Motor neuron (in vitro differentiated cells): ENCODE measurements around the gene ADIPOR2. TPM values are rescaled to one million over a fixed set of nuclear protein-coding genes. Genes with fewer than 3 reads are reported as not detected.

Source experiments
- ATAC-seq, 8 experiments: fragments of 200-7000 bp; cut with Tn5 transposase; replicated peaks in 6 of 8; 2 replicates each; pipeline ENCODE4 v1.8.0; 2021; ENCODE audit warnings: mild to moderate bottlenecking in 8 of 8, moderate library complexity in 8 of 8
- H3K27ac ChIP-seq, 2 donors: fragments of 250-450 bp; sonication (Bioruptor Pico); 2 replicates each; pipeline ENCODE4 v1.9.0; 2021; ENCODE audit warnings: antibody characterized with exemption in 2 of 2, mild to moderate bottlenecking in 2 of 2, moderate library complexity in 1 of 2
- H3K4me1 ChIP-seq, 2 donors: fragments of 250-450 bp; sonication (Bioruptor Pico); replicated peaks in 1 of 2; 2 replicates each; pipeline ENCODE4 v1.6.1; 2021; ENCODE audit warnings: antibody characterized with exemption in 2 of 2, mild to moderate bottlenecking in 2 of 2, moderate library complexity in 1 of 2
- H3K4me3 ChIP-seq, 5 donors: fragments of 250-450 bp; sonication (Bioruptor Pico); 2 replicates each; pipeline ENCODE4 v1.9.0; 2021; ENCODE audit warnings: antibody characterized with exemption in 5 of 5, mild to moderate bottlenecking in 5 of 5, moderate library complexity in 4 of 5
- WGBS, 10 experiments: fragments of 450-650 bp; shearing (Covaris generic); methylation state at CpG; one replicate each; pipeline ENCODE4 v1.0.0; 2022; 5-methylcytosine and 5-hydroxymethylcytosine counted together
- in situ Hi-C, 9 experiments: fragments of 400-800 bp; cut with MboI; loops; one replicate each; pipeline ENCODE4 v1.15.0; 2021; ENCODE audit warnings: low sequenced_read_pairs in 9 of 9, low pct_unique_long_range_greater_than_20kb in 2 of 9; ENCODE audit not compliant: unreplicated experiment in 9 of 9
- total RNA-seq, 8 experiments: library from RNA; unstranded; fragments of 300-600 nt; gene quantifications; 2 replicates each; pipeline versions ENCODE4 v1.2.3 to v1.2.4, GENCODE V29; 2022

Gene ADIPOR2, protein sequence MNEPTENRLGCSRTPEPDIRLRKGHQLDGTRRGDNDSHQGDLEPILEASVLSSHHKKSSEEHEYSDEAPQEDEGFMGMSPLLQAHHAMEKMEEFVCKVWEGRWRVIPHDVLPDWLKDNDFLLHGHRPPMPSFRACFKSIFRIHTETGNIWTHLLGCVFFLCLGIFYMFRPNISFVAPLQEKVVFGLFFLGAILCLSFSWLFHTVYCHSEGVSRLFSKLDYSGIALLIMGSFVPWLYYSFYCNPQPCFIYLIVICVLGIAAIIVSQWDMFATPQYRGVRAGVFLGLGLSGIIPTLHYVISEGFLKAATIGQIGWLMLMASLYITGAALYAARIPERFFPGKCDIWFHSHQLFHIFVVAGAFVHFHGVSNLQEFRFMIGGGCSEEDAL
- 10 to 100 TPM; 14.1 to 49.4 (median 26.1) TPM for total RNA-seq

GRCh38 chr12:1690578-1691122, at the start of gene ADIPOR2:
ADIPOR2 (plus strand) TSS chr12:1691070; CDS start chr12:1754344, 63,274 bp downstream.
- H3K27ac ChIP-seq, result peak within 1 kb of the TSS; percentile 81 to 92
- WGBS, 10 experiments, result 0 to 3% (median 2%) methylated on average over 1 to 20 of the region's 59 CpGs; no CpG with 5 or more reads in 4 of the 10 experiments
- peak within 1 kb of the TSS; percentile 67 to 86 (median 72) for H3K4me3 ChIP-seq
- ATAC-seq, result peak; percentile 96 to 99 (median 98)
- peaks cover 10 to 11% of the 10 kb centered on the region in 2 donors for H3K4me1 ChIP-seq
- in situ Hi-C loops, result no loop called here

GRCh38 chr12:1642513-1642912, 48.4 kb upstream of the ADIPOR2 start:
- 20 to 94% (median 74%) methylated on average over 1 to 7 of the region's 7 CpGs for WGBS, 10 experiments
- Histone ChIP-seq H3K4me3 (no peak overlapping the region), H3K4me1 (peaks cover 12 to 22% of the 10 kb centered on the region in 2 donors), H3K27ac (no peak overlapping the region)
- in situ Hi-C loops, result loop anchor here in 6 of 9 experiments (10.0 to 25.0 kb wide), 4 partner anchors 142 to 295 kb away; no protein-coding TSS in a partner anchor
- no peak for ATAC-seq

DNA sequence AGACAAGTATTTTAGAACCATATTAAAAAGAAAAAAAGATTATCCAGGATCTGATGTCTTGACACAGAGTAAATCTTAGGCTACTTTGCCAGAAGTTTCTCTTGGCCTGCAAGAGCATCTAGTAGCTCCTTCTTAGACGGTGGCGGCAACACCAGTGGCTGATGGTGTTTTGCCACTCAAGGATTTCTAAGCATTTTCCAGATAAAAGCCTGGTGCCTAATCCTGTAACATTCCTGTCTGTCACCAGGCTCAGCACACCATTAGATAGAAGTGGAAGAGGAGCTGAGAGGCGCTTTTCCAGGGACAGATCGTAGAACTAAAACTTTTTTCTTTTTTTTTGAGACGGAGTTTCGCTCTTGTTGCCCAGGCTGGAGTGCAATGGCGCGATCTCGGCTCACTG, 47.8 kb upstream of the ADIPOR2 start:
- 90 to 100% (median 100%) methylated on average over 1 to 7 of the region's 9 CpGs; no CpG with 5 or more reads in 4 of the 10 experiments for WGBS, 10 experiments
- no peak overlapping the region for H3K4me3 ChIP-seq
- peaks cover 12 to 22% of the 10 kb centered on the region in 2 donors for H3K4me1 ChIP-seq
- in situ Hi-C loops, result loop anchor here in 6 of 9 experiments (10.0 to 25.0 kb wide), 4 partner anchors 142 to 294 kb away; no protein-coding TSS in a partner anchor
- no peak overlapping the region for H3K27ac ChIP-seq
- no peak for ATAC-seq

- H3K4me1 ChIP-seq, result peaks cover 12 to 22% of the 10 kb centered on the region in 2 donors
- WGBS, 10 experiments, result 20 to 100% (median 55%) methylated on average over 1 to 7 of the region's 7 CpGs; no CpG with 5 or more reads in 1 of the 10 experiments
- ATAC-seq, result peak in 5 of 8 experiments; percentile 13 to 45 (median 16)
- in situ Hi-C loops, result loop anchor here in 6 of 9 experiments (10.0 to 25.0 kb wide), 4 partner anchors 141 to 293 kb away; no protein-coding TSS in a partner anchor
- peak overlapping the region; percentile 12 to 86 for H3K27ac ChIP-seq
- H3K4me3 ChIP-seq, result no peak overlapping the region
Measured at GRCh38 chr12:1643905-1644533, 46.9 kb upstream of the ADIPOR2 start.

GRCh38 chr12:1644534-1645438, 46.1 kb upstream of the ADIPOR2 start:
- peak; percentile 84 to 96 (median 90) for ATAC-seq
- Histone ChIP-seq H3K27ac (peak overlapping the region; percentile 12 to 86), H3K4me1 (peaks cover 12 to 22% of the 10 kb centered on the region in 2 donors), H3K4me3 (no peak overlapping the region)
- 7 to 100% (median 15%) methylated on average over 2 to 12 of the region's 15 CpGs; no CpG with 5 or more reads in 1 of the 10 experiments for WGBS, 10 experiments
- in situ Hi-C loops, result loop anchor here in 6 of 9 experiments (10.0 to 25.0 kb wide), 4 partner anchors 140 to 293 kb away; no protein-coding TSS in a partner anchor

DNA sequence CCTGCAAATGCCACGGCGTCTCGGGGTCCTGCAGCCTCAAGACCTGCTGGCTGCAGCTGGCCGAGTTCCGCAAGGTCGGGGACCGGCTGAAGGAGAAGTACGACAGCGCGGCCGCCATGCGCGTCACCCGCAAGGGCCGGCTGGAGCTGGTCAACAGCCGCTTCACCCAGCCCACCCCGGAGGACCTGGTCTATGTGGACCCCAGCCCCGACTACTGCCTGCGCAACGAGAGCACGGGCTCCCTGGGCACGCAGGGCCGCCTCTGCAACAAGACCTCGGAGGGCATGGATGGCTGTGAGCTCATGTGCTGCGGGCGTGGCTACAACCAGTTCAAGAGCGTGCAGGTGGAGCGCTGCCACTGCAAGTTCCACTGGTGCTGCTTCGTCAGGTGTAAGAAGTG, 45.1 kb upstream of the ADIPOR2 start:
- peaks cover 12 to 28% of the 10 kb centered on the region in 2 donors for H3K4me1 ChIP-seq
- ATAC-seq, result no peak
- H3K27ac ChIP-seq, result no peak overlapping the region
- H3K4me3 ChIP-seq, result no peak overlapping the region
- 94 to 97% (median 95%) methylated on average over 6 to 12 of the region's 29 CpGs; no CpG with 5 or more reads in 7 of the 10 experiments for WGBS, 10 experiments
- in situ Hi-C loops, result loop anchor here in 6 of 9 experiments (10.0 to 25.0 kb wide), 4 partner anchors 139 to 291 kb away; no protein-coding TSS in a partner anchor

DNA sequence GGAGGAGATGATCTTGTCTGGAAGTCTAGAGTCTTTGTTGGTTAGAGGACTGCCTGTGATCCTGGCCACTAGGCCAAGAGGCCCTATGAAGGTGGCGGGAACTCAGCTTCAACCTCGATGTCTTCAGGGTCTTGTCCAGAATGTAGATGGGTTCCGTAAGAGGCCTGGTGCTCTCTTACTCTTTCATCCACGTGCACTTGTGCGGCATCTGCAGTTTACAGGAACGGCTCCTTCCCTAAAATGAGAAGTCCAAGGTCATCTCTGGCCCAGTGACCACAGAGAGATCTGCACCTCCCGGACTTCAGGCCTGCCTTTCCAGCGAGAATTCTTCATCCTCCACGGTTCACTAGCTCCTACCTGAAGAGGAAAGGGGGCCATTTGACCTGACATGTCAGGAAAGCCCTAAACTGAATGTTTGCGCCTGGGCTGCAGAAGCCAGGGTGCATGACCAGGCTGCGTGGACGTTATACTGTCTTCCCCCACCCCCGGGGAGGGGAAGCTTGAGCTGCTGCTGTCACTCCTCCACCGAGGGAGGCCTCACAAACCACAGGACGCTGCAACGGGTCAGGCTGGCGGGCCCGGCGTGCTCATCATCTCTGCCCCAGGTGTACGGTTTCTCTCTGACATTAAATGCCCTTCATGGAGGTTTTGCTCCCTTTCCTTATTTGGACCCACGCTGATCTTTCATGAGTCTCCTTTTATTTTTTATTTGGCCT, 44.1 kb upstream of the ADIPOR2 start:
- peaks cover 12 to 28% of the 10 kb centered on the region in 2 donors for H3K4me1 ChIP-seq
- in situ Hi-C loops, result loop anchor here in 6 of 9 experiments (10.0 to 25.0 kb wide), 4 partner anchors 138 to 291 kb away; no protein-coding TSS in a partner anchor
- WGBS, 10 experiments, result 76 to 100% (median 92%) methylated on average over 1 to 13 of the region's 21 CpGs; no CpG with 5 or more reads in 1 of the 10 experiments

DNA sequence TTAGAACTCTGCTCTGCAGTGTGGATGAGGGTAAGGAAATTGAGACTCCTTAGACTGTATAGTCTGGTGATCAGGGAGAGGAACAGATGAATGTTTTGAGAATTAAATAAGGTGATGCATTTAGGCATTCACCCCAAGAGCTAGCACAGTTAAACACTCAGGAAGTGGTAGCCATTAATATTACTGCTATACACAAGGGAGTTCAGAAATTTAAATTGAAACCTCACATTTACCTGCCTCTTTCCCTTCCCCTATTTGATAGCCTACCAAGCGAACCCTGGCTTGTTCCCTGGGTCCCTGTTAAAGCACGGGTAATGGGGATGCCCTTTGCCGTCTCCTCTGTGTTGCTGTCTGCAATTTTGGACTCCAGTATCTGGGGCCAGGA, 43.6 kb upstream of the ADIPOR2 start:
- no peak overlapping the region for H3K4me3 ChIP-seq
- 50 to 100% (median 91%) methylated on average over 1 to 3 of the region's 3 CpGs; no CpG with 5 or more reads in 2 of the 10 experiments for WGBS, 10 experiments
- no peak overlapping the region for H3K27ac ChIP-seq
- peaks cover 12 to 28% of the 10 kb centered on the region in 2 donors for H3K4me1 ChIP-seq
- ATAC-seq, result no peak
- in situ Hi-C loops, result loop anchor here in 6 of 9 experiments (10.0 to 25.0 kb wide), 4 partner anchors 138 to 290 kb away; no protein-coding TSS in a partner anchor

More for the DNA sequence above, 44.1 kb upstream of the ADIPOR2 start:
- ATAC-seq, result no peak
- Histone ChIP-seq H3K27ac (no peak overlapping the region), H3K4me3 (no peak overlapping the region)

GRCh38 chr12:1650260-1650977, 40.5 kb upstream of the ADIPOR2 start:
- peaks cover 0 to 6% of the 10 kb centered on the region in 2 donors for H3K4me1 ChIP-seq
- 0 to 67% (median 27%) methylated on average over 1 to 5 of the region's 5 CpGs; no CpG with 5 or more reads in 2 of the 10 experiments for WGBS, 10 experiments
- peak in 4 of 8 experiments; percentile 27 to 87 (median 68) for ATAC-seq
- in situ Hi-C loops, result loop anchor here in 6 of 9 experiments (5.0 to 25.0 kb wide), 5 partner anchors 137 to 287 kb away; no protein-coding TSS in a partner anchor
- no peak overlapping the region for H3K4me3 ChIP-seq
- H3K27ac ChIP-seq, result no peak overlapping the region

DNA sequence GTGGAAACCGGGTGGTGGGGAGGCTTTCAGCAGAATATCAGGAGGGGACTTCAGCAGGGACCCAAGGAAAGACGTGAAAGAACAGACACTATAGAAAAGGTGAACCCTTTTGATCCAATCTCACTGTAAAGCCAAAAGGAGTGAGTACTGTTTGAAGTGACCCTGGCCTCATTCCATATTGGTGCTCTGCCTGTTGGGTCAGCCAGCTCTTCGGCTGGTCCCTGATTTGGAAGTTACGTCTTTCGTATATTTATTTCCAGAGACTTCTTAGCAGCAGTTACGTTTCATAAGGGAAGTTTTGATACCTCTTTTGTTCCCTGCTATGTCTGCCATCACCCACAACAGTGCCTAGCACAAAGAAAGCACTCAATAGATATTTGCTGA, 39.9 kb upstream of the ADIPOR2 start:
- H3K4me1 ChIP-seq, result peaks cover 0 to 6% of the 10 kb centered on the region in 2 donors
- in situ Hi-C loops, result loop anchor here in 6 of 9 experiments (5.0 to 25.0 kb wide), 5 partner anchors 136 to 286 kb away; no protein-coding TSS in a partner anchor
- no peak overlapping the region for H3K4me3 ChIP-seq
- WGBS, 10 experiments, result 16 to 90% (median 67%) methylated on average over 1 to 6 of the region's 6 CpGs; no CpG with 5 or more reads in 1 of the 10 experiments
- H3K27ac ChIP-seq, result no peak overlapping the region
- ATAC-seq, result no peak
